HepG2 (cell line): ENCODE results near the gene PISD. TPM values are rescaled to one million over a fixed set of nuclear protein-coding genes. Genes with fewer than 3 reads are reported as not detected.

Source experiments
- ATAC-seq: fragments of 200-7000 bp; cut with Tn5 transposase; 3 replicates; pipeline ENCODE4 v1.9.1; 2020; ENCODE audit warnings: mild to moderate bottlenecking, moderate library complexity
- BruUV-seq: library from RNA; stranded (reverse); fragments of 400-500 nt; replicated peaks from 2 replicates; lab custom pipeline; 2021; lab: Mats Ljungman, UMichigan
- CTCF ChIA-PET: fragments of 300-600 bp; formaldehyde crosslinking; extraction: SDS; loops from one replicate; lab custom pipeline; 2021; ENCODE audit warnings: low total read pairs, inconsistent platforms, low intra/inter-chr PET ratio; lab: Yijun Ruan, JAX
- POLR2A ChIA-PET: fragments of 350-600 bp; sonication (Branson Sonifier 250); formaldehyde crosslinking; loops from one replicate; lab custom pipeline; 2020; ENCODE audit warnings: antibody characterized with exemption, inconsistent platforms; lab: Yijun Ruan, JAX
- DNase-seq: peaks from one replicate; pipeline ENCODE4 v3.0.0-alpha.2; 2015; ENCODE audit warnings: low spot score
- FAIRE-seq: peaks from 3 replicates; lab custom pipeline; 2011; peaks lifted over from hg19 to GRCh38; lab: Jason Lieb, UNC
- H2AFZ ChIP-seq: one replicate; pipeline ENCODE4 v1.6.1; 2011; ENCODE audit warnings: low read length, inconsistent platforms
- H3K27ac ChIP-seq: fragments of 300-600 bp; 3 replicates; pipeline ENCODE4 v1.8.0; 2011; ENCODE audit warnings: mixed run types, mild to moderate bottlenecking, mixed read lengths, low read length, inconsistent platforms; ENCODE audit not compliant: insufficient read depth; ENCODE audit errors: extremely low read length
- H3K27me3 ChIP-seq, 2 experiments: fragments of 200-600 bp in 1 of 2; 2 replicates in 1 of 2; 3 replicates in 1 of 2; pipeline versions ENCODE4 v1.6.0 to v1.8.0; 2011; ENCODE audit warnings: low read length in 2 of 2, mild to moderate bottlenecking in 2 of 2, moderate library complexity in 2 of 2, inconsistent platforms in 1 of 2; ENCODE audit not compliant: insufficient read depth in 2 of 2, control insufficient read depth in 1 of 2
- H3K36me3 ChIP-seq, 2 experiments: fragments of 200-600 bp in 1 of 2; replicated peaks in 1 of 2; 2 replicates in 1 of 2; 3 replicates in 1 of 2; pipeline versions ENCODE4 v1.5.1 to v1.8.0; 2011; ENCODE audit warnings: low read length in 2 of 2, inconsistent platforms in 1 of 2; ENCODE audit not compliant: insufficient read depth in 2 of 2, control insufficient read depth in 1 of 2
- H3K4me1 ChIP-seq: 2 replicates; pipeline ENCODE4 v1.5.1; 2012; ENCODE audit warnings: low read length, inconsistent platforms; ENCODE audit not compliant: insufficient read depth
- H3K4me2 ChIP-seq: 2 replicates; pipeline ENCODE4 v1.6.0; 2011; ENCODE audit warnings: low read depth, low read length, inconsistent platforms
- H3K4me3 ChIP-seq, 3 experiments: fragments of 200-600 bp in 1 of 3; sonication (generic), shearing (Covaris generic) in 1 of 3; replicated peaks in 1 of 3; 2 replicates each; pipeline ENCODE4 v1.5.1; 2011 to 2016; ENCODE audit warnings: low read length in 3 of 3, inconsistent platforms in 2 of 3, low read depth in 2 of 3, mild to moderate bottlenecking in 2 of 3, control low read depth in 1 of 3, mixed read lengths in 1 of 3; ENCODE audit not compliant: insufficient read depth in 1 of 3
- H3K79me2 ChIP-seq: one replicate; pipeline ENCODE4 v1.6.1; 2011; ENCODE audit warnings: low read length, inconsistent platforms; ENCODE audit not compliant: insufficient read depth
- H3K9ac ChIP-seq: 2 replicates; pipeline ENCODE4 v1.6.0; 2011; ENCODE audit warnings: mild to moderate bottlenecking, low read depth, low read length, inconsistent platforms; ENCODE audit not compliant: insufficient read depth
- H3K9me3 ChIP-seq: 2 replicates; pipeline ENCODE4 v1.5.1; 2012; ENCODE audit warnings: mild to moderate bottlenecking, low read length
- H4K20me1 ChIP-seq: 2 replicates; pipeline ENCODE4 v1.6.0; 2011; ENCODE audit warnings: inconsistent platforms, mild to moderate bottlenecking, low read length, moderate library complexity; ENCODE audit not compliant: insufficient read depth
- AGO2 ChIP-seq: fragments of 200-400 bp; formaldehyde crosslinking; optimal IDR thresholded peaks from 2 replicates; pipeline ENCODE3; 2017; ENCODE audit warnings: mild to moderate bottlenecking, low read depth, low read length, moderate library complexity
- ARNT2 ChIP-seq: sonication (generic); formaldehyde crosslinking; IDR thresholded peaks from 2 replicates; pipeline ENCODE4 v1.8.0; 2022; ENCODE audit warnings: mild to moderate bottlenecking, low read depth, missing genetic modification reagents, moderate library complexity
- POLR2A ChIP-seq, 2 experiments: IDR thresholded peaks; 2 replicates each; pipeline ENCODE4 v1.6.1; 2011; ENCODE audit warnings: low read depth in 2 of 2, low read length in 2 of 2, mild to moderate bottlenecking in 1 of 2, moderate library complexity in 1 of 2; ENCODE audit not compliant: insufficient read depth in 1 of 2
- POLR2G ChIP-seq: fragments of 200-400 bp; formaldehyde crosslinking; IDR thresholded peaks from 2 replicates; pipeline ENCODE4 v1.6.1; 2018; ENCODE audit warnings: mild to moderate bottlenecking, low read depth, low read length, moderate library complexity
- ZFY ChIP-seq: sonication (generic); formaldehyde crosslinking; IDR thresholded peaks from 2 replicates; pipeline ENCODE4 v1.4.0; 2020; ENCODE audit warnings: missing genetic modification reagents
- ZNF687 ChIP-seq: sonication (generic); formaldehyde crosslinking; IDR thresholded peaks from 2 replicates; pipeline ENCODE4 v1.5.1; 2020; ENCODE audit warnings: mild to moderate bottlenecking, missing genetic modification reagents, moderate library complexity
- WGBS: methylation state at CpG from one replicate; pipeline ENCODE4 v1.1.6; 2017; ENCODE audit warnings: low lambda C conversion rate; 5-methylcytosine and 5-hydroxymethylcytosine counted together
- in situ Hi-C: cut with HindIII; loops from 2 replicates; pipeline ENCODE4 v1.10.0; 2017; ENCODE audit warnings: low pct_unique_long_range_greater_than_20kb; ENCODE audit not compliant: extremely low pct_ligation_motif_present
- intact Hi-C: fragments of 100-400 bp; cut with micrococcal nuclease; formaldehyde crosslinking; loops from one replicate; pipeline ENCODE4 v1.10.0; 2022; ENCODE audit not compliant: unreplicated experiment
- polyA plus RNA-seq, 8 experiments: library from polyadenylated mRNA; depleted of rRNA in 3 of 8; stranded (reverse) in 7 of 8; unstranded in 1 of 8; fragments of >200 nt; fragmentation: Illumina TruSeq in 4 of 8; extraction: Trizol in 4 of 8; gene quantifications; 2 replicates each; pipeline versions ENCODE4 v1.2.1 to v1.2.3, GENCODE V29; 2011 to 2016; ENCODE audit warnings: low read depth in 4 of 8, missing spikeins in 1 of 8, mixed read lengths in 1 of 8; ENCODE audit not compliant: insufficient read depth in 1 of 8
- total RNA-seq, 5 experiments: library from RNA; depleted of rRNA; stranded (reverse); fragments of >200 nt; fragmentation: Illumina TruSeq; extraction: Trizol; gene quantifications; 2 replicates each; pipeline ENCODE4 v1.2.3, GENCODE V29; 2016; ENCODE audit warnings: low read depth in 1 of 5

PISD gene
- total and polyA plus RNA-seq, 2 of the 13 experiments (the other 11 are each of a cell fraction or from before 2014, with no cell fraction given): 30.1 to 47.7 TPM

- Histone ChIP-seq H3K27ac (no peak overlapping the region), H3K36me3 (peaks cover 29 to 49% of the 10 kb centered on the region in 2 experiments; a peak in 4 of 5 replicates), H3K27me3 (no peaks in the 10 kb centered on the region), H3K9me3 (no peaks in the 10 kb centered on the region), H3K9ac (no peak overlapping the region), H4K20me1 (peaks cover 13% of the 10 kb centered on the region; the same call in 1 of the 2 replicates), H3K4me3 (no peak overlapping the region), H3K4me1 (peaks cover 30% of the 10 kb centered on the region), H2AFZ (no peak overlapping the region), H3K4me2 (no peak overlapping the region), H3K79me2 (peaks cover 7% of the 10 kb centered on the region)
- no peak for FAIRE-seq
- POLR2A ChIA-PET: interaction anchor here (1.3 kb wide), 1 partner anchor 31 kb away, joined by 3 read pairs; no protein-coding TSS in a partner anchor
- no TSS peak for BruUV-seq
- no peak for DNase-seq
- ATAC-seq: no peak
- peak; percentile 89 for TF ChIP-seq AGO2
- no peak for TF ChIP-seq ZFY (CRISPR knock-in tag)
- peak; percentile 6 to 48; a peak in 2 of 4 replicates for TF ChIP-seq POLR2A (IDR thresholded peaks at IDR 0.05; ENCODE audit: insufficient read depth in 1 of 2, low read depth in 2 of 2, low read length in 2 of 2)
- TF ChIP-seq ARNT2 (CRISPR knock-in tag): no peak
- TF ChIP-seq POLR2G: peak; percentile 19; the same call in 1 of the 2 replicates
- TF ChIP-seq ZNF687: 0 out of 2 replicates have a peak, but pooled peaks have one; percentile 8
- CTCF ChIA-PET: no interaction called here
- in situ Hi-C loops (no loop called here), intact Hi-C loops (no loop called here)
- 98% methylated on average over 9 of the region's 14 CpGs for WGBS
Measured at GRCh38 chr22:31619611-31620300, 42.3 kb downstream of the PISD start.
